ENCODE data around the gene ADCY1.

DNA sequence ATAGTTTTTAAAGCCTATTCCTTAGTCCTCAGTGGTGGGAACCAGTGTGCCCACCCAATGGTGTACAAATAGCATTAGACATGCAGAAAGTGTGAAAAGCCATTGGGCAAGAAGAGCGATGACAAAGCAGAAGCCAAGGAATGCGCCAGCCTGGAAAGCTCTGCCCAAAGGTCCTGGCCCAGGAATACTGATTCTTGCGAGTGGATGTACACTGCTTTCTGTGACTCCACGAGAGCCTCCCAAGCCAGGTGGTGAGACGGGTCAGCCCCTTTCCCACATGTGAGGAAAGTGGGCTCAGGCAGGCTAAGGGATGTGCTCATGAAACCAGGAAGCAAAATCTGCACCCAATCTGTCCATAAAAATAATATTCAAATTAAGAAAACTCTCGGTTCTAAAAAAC is 106.6 kb downstream of the ADCY1 start:
- TF ChIP-seq, protein P1, sequence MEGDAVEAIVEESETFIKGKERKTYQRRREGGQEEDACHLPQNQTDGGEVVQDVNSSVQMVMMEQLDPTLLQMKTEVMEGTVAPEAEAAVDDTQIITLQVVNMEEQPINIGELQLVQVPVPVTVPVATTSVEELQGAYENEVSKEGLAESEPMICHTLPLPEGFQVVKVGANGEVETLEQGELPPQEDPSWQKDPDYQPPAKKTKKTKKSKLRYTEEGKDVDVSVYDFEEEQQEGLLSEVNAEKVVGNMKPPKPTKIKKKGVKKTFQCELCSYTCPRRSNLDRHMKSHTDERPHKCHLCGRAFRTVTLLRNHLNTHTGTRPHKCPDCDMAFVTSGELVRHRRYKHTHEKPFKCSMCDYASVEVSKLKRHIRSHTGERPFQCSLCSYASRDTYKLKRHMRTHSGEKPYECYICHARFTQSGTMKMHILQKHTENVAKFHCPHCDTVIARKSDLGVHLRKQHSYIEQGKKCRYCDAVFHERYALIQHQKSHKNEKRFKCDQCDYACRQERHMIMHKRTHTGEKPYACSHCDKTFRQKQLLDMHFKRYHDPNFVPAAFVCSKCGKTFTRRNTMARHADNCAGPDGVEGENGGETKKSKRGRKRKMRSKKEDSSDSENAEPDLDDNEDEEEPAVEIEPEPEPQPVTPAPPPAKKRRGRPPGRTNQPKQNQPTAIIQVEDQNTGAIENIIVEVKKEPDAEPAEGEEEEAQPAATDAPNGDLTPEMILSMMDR (IDR thresholded peaks at IDR 0.05; ENCODE audit: insufficient read depth, low read length, poor library complexity, severe bottlenecking), result no peak
- TF ChIP-seq EZH2phosphoT487 (conservative IDR thresholded peaks at IDR 0.05; ENCODE audit: low read length), result no peak

Measured in SU-DHL-6 (cell line).